HL-60 (cell line): ENCODE results near the gene DCTD.

Experiments used
- DNase-seq, 2 experiments: peaks; one replicate each; pipeline ENCODE4 v3.0.0-alpha.2; 2010 to 2020; ENCODE audit warnings: low read depth in 1 of 2, low spot score in 1 of 2
- H3K27ac ChIP-seq: fragments of 250-450 bp; sonication (Bioruptor Pico); replicated peaks from 2 replicates; pipeline ENCODE4 v1.5.1; 2020; ENCODE audit warnings: mild to moderate bottlenecking, moderate library complexity
- H3K27me3 ChIP-seq: fragments of 250-450 bp; sonication (Bioruptor Pico); 2 replicates; pipeline ENCODE4 v1.5.1; 2021; ENCODE audit warnings: mild to moderate bottlenecking, moderate library complexity; ENCODE audit not compliant: insufficient read depth, poor library complexity, severe bottlenecking
- H3K4me3 ChIP-seq: replicated peaks from 2 replicates; pipeline ENCODE4 v1.5.1; 2011; ENCODE audit warnings: mild to moderate bottlenecking, control low read depth, low read length; ENCODE audit not compliant: insufficient read depth
- CTCF ChIP-seq: IDR thresholded peaks from one replicate; pipeline ENCODE4 v1.5.1; 2011; ENCODE audit warnings: low read length, control low read depth, inconsistent platforms; ENCODE audit not compliant: insufficient read depth
- GABPA ChIP-seq: IDR thresholded peaks from 2 replicates; pipeline ENCODE4 v1.6.1; 2012; ENCODE audit warnings: low read depth
- POLR2AphosphoS5 ChIP-seq: IDR thresholded peaks from 2 replicates; pipeline ENCODE4 v1.6.1; 2012; ENCODE audit warnings: low read depth
- REST ChIP-seq: IDR thresholded peaks from 2 replicates; pipeline ENCODE4 v1.6.1; 2012; ENCODE audit warnings: low read depth; ENCODE audit not compliant: insufficient replicate concordance
- SPI1 ChIP-seq: IDR thresholded peaks from 2 replicates; pipeline ENCODE4 v1.6.1; 2012; ENCODE audit warnings: low read depth, mild to moderate bottlenecking, borderline replicate concordance

DCTD gene

GRCh38 chr4:182842759-182843390, 74.3 kb downstream of the DCTD start:
- DNase-seq = no peak
- Histone ChIP-seq H3K27ac (no peak overlapping the region), H3K27me3 (no peaks in the 10 kb centered on the region), H3K4me3 (no peak overlapping the region)
- no peak for TF ChIP-seq CTCF

GRCh38 chr4:182842104-182842600, 75.0 kb downstream of the DCTD start:
- no peak overlapping the region for H3K27ac ChIP-seq
- no peaks in the 10 kb centered on the region for H3K27me3 ChIP-seq
- DNase-seq = no peak
- no peak overlapping the region for H3K4me3 ChIP-seq
- TF ChIP-seq GABPA (no peak), SPI1 (no peak), CTCF (no peak)

- H3K27ac ChIP-seq = no peak overlapping the region
- no peaks in the 10 kb centered on the region for H3K27me3 ChIP-seq
- no peak overlapping the region for H3K4me3 ChIP-seq
- no peak for DNase-seq
- TF ChIP-seq GABPA (no peak), CTCF (no peak), SPI1 (no peak), REST (no peak), POLR2AphosphoS5 (no peak)
Measured at GRCh38 chr4:182840108-182840507, 77.1 kb downstream of the DCTD start.
